Breast epithelium (tissue), 3 donors: ENCODE measurements around the gene ELOVL5.

Source experiments
- CTCF ChIP-seq, 3 donors: fragments of 450-650 bp; IDR thresholded peaks; one replicate each; pipeline ENCODE4 v1.5.1; 2016 to 2017; ENCODE audit warnings: antibody characterized with exemption in 3 of 3, mild to moderate bottlenecking in 3 of 3, moderate library complexity in 3 of 3
- POLR2A ChIP-seq: fragments of 450-650 bp; IDR thresholded peaks from one replicate; pipeline ENCODE4 v1.6.1; 2016; ENCODE audit warnings: antibody characterized with exemption, mild to moderate bottlenecking, moderate library complexity

GRCh38 chr6:53331678-53332077, 17.1 kb downstream of the ELOVL5 start:
- no peak for TF ChIP-seq CTCF (IDR thresholded peaks at IDR 0.05)
- TF ChIP-seq POLR2A, result no peak
